ENCODE measurements around the gene FEM1B.

Gene FEM1B

GRCh38 chr15:68286256-68286655 is 8.7 kb downstream of the FEM1B start:
- DNase-seq: no peak

- no peak for DNase-seq
Observed at GRCh38 chr15:68289057-68289456, 11.5 kb downstream of the FEM1B start.

DNA sequence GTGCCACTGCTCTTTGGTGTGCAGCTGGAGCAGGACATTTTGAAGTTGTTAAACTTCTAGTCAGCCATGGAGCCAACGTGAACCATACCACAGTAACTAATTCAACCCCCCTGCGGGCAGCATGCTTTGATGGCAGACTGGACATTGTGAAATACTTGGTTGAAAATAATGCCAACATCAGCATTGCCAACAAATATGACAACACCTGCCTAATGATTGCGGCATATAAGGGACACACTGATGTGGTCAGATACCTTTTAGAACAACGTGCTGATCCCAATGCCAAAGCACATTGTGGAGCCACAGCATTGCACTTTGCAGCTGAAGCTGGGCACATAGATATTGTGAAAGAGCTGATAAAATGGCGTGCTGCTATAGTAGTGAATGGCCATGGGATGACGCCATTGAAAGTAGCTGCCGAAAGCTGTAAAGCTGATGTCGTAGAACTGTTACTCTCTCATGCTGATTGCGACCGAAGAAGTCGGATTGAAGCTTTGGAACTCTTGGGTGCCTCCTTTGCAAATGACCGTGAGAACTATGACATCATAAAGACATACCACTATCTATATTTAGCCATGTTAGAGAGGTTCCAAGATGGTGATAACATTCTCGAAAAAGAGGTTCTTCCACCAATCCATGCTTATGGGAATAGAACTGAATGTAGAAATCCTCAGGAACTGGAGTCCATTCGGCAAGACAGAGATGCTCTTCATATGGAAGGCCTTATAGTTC is 12.2 kb downstream of the FEM1B start:
- no peak for DNase-seq

DNA sequence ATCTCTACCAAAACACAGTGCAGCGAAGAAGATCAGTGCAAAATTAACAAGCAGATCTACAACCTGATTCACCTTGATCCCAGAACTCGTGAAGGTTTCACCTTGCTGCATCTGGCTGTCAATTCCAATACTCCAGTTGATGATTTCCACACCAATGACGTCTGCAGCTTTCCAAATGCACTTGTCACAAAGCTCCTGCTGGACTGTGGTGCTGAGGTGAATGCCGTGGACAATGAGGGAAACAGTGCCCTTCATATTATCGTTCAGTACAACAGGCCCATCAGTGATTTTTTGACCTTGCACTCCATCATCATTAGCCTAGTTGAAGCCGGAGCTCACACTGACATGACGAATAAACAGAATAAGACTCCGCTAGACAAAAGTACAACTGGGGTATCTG is 13.2 kb downstream of the FEM1B start:
- no peak for DNase-seq

GRCh38 chr15:68292157-68292781 is 14.7 kb downstream of the FEM1B start:
- DNase-seq: no peak

- no peak for DNase-seq
Observed at GRCh38 chr15:68292967-68293366, 15.4 kb downstream of the FEM1B start.

DNA sequence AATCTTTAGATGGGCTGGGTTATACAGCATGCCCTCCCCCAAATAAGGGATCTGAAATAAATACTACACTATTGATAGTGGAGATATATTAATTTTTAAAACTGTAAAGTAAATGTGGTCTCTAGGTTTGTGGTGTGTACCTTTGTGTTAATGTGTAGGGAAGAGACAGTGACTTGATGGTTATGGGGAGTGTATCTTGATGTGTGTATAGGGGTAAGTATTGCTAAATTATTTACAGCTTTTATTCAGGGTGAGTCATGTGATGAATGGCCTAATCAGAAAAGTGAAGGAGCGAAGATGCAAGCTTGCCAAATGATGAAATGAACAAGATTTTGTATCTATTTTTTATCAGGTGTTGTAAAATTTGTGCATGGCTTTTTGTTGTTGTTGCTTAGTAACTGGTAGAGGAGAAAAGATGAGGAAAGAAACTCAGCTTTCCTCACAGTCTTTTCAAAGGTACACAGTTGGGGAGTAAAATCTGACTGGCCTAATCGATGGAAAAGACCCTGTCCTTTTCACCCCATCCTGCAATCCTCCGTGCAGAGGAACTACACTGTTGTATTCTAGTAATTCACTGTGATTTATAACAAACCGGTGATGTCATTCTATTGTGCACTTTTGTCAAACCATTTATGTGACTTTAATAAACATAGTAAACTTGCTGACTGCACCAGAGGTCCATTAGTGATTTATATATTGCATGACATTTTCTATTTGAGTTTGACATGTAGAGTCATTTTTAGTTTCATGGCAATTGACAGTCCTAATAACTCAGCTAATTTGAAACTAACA is 17.7 kb downstream of the FEM1B start:
- no peak for DNase-seq

DNA sequence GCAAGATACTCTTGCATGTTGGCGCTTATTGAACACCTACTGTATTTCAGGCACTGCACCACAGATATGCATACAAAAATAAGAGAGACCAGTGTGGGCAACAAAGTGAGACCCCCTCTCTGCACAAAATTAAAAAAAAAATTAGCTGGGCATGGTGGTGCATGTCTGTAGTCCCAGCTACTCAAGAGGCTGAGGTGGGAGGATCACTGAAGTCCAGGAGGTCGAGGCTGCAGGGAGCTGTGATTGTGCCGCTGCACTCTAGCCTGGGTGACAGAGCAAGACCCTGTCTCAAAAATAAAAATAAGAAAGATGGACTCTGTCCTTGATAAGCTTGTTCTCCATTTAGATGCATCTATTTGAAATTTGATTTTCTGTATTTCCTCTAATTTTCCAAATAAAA is 20.8 kb downstream of the FEM1B start:
- no peak for DNase-seq

DNA sequence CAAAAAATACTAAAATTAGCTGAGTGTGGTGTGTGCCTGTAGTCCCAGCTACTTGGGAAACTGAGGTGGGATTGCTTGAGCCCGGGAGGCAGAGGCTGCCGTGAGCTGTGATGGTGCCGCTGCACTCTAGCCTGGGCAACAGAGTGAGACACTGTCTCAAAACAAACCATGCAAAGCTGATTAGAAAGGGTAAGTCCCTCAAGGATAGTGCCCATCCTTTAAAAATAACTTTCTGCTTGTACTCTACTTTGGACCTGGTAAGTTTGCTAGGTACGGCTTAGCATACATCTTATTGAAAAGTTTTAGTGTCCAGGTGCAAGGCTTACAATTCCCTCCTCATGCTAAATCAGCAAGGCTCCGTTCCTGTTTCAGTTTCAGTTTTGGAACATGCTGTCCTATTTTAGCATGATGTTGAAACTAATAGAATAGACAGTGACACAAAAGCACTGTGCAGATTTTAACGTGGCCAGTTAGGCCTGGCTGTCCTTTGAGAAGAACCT is 21.4 kb downstream of the FEM1B start:
- DNase-seq: no peak

DNA sequence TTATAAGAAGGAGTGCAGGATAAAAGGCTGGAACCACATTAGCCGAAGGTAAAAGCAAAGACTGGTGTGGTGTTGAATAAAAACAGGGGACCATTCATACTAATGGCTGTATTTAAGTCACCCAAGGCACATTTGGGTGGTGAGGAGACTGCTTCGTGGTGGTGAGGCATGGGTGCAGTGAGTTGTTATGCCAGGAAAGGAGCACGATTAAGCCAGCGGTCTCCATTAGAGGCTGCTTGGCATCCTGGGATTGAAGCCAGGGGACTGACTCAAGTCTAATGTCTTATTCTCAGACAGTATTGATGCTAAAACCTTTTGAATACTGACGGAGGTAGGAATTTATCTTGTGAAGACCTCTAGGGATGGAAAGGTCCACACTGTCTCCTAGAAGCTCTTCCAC is 21.9 kb downstream of the FEM1B start:
- no peak for DNase-seq

DNA sequence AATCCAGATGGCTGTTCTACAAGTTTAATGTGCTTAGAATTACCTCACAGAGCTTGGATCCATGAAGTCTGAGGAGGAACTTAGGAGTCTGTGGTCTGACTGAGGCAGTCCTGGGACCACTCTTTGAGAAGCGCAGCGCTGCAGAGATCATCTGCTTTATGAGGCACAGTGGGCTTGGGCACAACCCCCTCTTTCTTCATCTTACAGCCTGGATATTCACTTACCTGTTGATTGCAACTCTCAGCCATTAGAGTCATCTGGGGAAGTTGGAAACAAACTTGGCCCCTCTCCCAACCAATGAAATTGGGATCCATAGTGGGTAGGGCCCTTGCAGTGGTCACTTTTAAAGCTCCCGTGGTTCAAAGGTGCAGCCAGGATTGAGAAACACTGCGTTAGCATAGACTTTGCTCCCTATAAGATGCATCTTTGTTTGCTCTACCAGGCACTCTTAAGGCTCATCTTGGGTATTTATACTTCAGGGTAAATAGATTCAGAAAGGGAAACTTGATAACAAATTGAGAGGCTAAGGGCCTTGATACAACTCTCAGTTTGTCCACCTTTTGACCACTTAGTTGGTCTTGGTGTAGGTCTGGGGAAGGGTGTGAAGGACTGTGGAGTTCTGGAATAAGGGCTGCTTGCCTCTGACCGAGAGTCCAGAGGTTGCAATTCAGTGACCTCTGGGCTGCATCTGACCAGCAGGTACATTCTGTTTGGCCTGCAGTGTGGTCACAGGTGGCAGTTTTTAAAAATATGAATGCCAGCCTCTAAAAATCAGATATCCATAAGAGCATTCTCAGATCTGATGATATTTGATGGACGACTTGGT is 22.8 kb downstream of the FEM1B start:
- no peak for DNase-seq

GRCh38 chr15:68301301-68301700 is 23.8 kb downstream of the FEM1B start:
- DNase-seq: no peak

DNA sequence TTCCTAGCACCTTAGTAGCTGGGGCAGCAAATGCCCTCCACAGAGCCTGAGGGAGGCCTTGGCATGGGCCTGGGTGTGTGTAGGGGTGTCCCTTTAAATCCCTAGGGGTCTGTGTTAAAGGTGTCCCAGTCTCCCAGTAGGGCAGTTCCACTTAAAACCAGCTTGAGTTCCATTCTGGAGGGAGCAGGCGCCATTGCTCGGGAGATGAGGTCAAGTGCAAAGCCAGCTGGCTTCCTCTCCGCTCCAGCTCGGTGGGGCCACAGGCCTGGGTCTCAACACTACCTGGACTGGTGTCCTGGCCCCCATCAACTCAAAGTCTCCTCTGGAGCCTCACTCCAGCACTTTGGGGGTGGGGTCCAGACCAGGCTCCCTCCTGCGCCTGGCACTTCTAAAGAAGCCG is 25.2 kb downstream of the FEM1B start:
- DNase-seq: no peak

GRCh38 chr15:68303134-68303533 is 25.6 kb downstream of the FEM1B start:
- no peak for DNase-seq

GRCh38 chr15:68303560-68304436 is 26.3 kb downstream of the FEM1B start:
- no peak for DNase-seq

- no peak for DNase-seq
Observed at GRCh38 chr15:68304589-68305337, 27.2 kb downstream of the FEM1B start.

DNA sequence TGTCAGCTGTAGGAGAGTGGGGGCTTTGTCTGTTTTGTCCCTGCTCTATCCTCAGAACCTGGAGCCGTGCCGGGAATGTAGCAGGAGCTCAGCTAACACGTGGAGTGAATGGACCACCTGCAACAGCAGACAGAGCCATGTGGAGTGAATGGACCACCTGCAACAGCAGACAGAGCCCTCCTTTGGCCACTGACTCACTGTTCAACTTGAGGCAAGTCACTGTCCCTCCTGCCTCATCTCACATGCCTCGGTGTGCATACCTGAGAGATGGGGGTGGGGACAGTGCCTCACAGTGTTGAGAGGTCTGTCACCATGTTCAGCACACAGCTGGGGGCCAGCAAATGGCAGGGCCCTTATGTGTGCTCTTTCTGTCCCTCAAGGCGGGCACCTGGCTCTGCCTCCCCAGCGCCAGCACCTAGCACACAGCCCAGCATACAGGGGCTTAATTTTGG is 27.9 kb downstream of the FEM1B start:
- no peak for DNase-seq

DNA sequence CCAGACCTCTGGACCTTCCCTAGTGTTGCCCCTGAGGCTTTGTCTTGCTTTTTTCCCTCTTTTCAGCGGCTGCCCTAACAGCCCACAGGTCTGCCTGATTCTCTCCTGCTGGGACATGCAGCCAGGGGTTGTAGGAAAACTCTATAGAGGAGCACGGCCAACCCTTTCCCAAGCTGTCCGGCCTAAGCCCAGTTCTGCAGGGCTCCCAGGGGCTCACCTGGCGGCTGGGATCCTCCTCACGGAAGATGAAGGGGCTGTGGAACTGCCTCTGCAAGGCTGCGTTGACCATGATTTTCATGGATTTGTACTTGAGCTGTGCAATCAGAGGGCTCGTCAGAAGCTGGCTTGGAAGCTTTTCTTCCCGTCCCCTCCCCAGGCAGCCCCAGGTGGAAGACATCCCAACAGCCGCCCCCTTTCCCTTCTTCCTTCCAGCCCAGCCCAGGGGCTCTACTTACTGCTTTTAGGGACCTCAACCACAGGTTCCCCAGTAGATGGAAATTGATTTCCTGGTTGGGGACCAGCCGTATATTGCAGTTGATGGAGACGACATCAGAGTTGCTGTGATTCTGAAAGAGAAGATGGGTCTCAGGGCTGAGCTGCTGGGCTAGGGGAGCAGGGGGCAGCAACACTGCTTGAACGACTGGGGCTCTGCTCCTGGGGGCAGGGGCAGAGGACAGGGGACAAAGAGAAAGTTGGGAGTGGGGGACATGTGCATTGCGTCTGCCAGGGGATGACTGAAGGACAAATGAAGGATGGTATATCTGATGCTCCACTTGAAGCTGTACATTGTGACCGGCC is 29.8 kb downstream of the FEM1B start:
- no peak for DNase-seq

GRCh38 chr15:68309024-68309423 is 31.5 kb downstream of the FEM1B start:
- DNase-seq: no peak

DNA sequence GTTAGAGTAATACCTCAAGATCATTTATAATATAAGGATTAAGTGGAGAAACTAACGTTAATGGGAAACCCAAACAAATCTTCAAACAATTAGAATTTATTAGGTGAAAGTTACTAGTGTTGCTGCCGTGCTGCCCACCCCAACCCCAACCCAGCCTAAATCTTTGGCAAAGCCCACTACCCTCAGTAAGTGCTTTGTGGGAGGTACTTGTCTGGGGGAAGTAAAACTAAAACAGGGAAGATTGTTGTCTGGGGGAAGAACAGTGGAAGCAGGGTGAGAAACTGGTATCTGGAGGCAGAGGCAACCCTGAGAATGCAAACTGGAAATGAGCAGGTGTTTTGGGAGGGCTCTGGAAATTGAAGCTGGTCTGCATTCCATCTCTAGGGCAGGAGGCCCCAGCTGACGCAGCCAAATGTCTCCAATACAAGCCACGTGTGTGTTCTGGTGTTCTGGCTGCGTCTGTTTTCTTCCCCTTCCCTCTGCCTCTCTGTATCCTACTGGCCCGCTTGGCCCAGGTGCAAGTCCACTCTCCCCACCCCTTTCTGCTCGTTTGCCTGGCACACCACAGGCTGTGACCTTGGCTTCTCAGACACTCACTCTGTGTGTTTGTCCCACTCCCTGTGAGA is 32.7 kb downstream of the FEM1B start:
- no peak for DNase-seq

Data from NCI-H2227 treated with DMSO at 0.1 percent for 48 hours (cell line).